Duodenal mucosa (tissue), 2 donors: ENCODE measurements around the gene CCDC152.

Experiments
- H3K27ac ChIP-seq: one replicate; pipeline ENCODE4 v1.7.0; 2013; ENCODE audit warnings: low read depth, low read length
- H3K27me3 ChIP-seq, 2 donors: one replicate each; pipeline ENCODE4 v1.7.0; 2013; ENCODE audit warnings: low read length in 2 of 2, control low read depth in 1 of 2; ENCODE audit not compliant: insufficient read depth in 2 of 2, control insufficient read depth in 1 of 2
- H3K36me3 ChIP-seq, 2 donors: one replicate each; pipeline ENCODE4 v1.7.0; 2013; ENCODE audit warnings: low read length in 2 of 2, control low read depth in 1 of 2; ENCODE audit not compliant: insufficient read depth in 2 of 2, control insufficient read depth in 1 of 2
- H3K4me1 ChIP-seq, 2 donors: one replicate each; pipeline ENCODE4 v1.7.0; 2013; ENCODE audit warnings: low read length in 2 of 2, control low read depth in 1 of 2; ENCODE audit not compliant: insufficient read depth in 2 of 2, control insufficient read depth in 1 of 2
- H3K4me3 ChIP-seq, 2 donors: one replicate each; pipeline ENCODE4 v1.7.0; 2013; ENCODE audit warnings: low read length in 2 of 2, low read depth in 1 of 2
- H3K9ac ChIP-seq, 2 donors: one replicate each; pipeline ENCODE4 v1.7.0; 2013; ENCODE audit warnings: low read length in 2 of 2, low read depth in 1 of 2
- H3K9me3 ChIP-seq, 2 donors: one replicate each; pipeline ENCODE4 v1.7.0; 2013; ENCODE audit warnings: low read length in 2 of 2, control low read depth in 1 of 2; ENCODE audit not compliant: control insufficient read depth in 1 of 2

The CCDC152 gene

GRCh38 chr5:42772265-42772993, 15.8 kb downstream of the CCDC152 start:
- Histone ChIP-seq H3K4me3 (no peak overlapping the region), H3K9me3 (no peaks in the 10 kb centered on the region), H3K27me3 (peaks cover 0 to 4% of the 10 kb centered on the region in 2 donors), H3K36me3 (no peaks in the 10 kb centered on the region), H3K27ac (no peak overlapping the region), H3K4me1 (no peaks in the 10 kb centered on the region), H3K9ac (no peak overlapping the region)

- no peaks in the 10 kb centered on the region for H3K36me3 ChIP-seq
- peaks cover 0 to 4% of the 10 kb centered on the region in 2 donors for H3K27me3 ChIP-seq
- H3K9me3 ChIP-seq = no peaks in the 10 kb centered on the region
- H3K27ac ChIP-seq = no peak overlapping the region
- no peak overlapping the region for H3K4me3 ChIP-seq
- no peaks in the 10 kb centered on the region for H3K4me1 ChIP-seq
- H3K9ac ChIP-seq = no peak overlapping the region
Measured at GRCh38 chr5:42779083-42779482, 22.5 kb downstream of the CCDC152 start.

GRCh38 chr5:42781584-42781983, 25.0 kb downstream of the CCDC152 start:
- Histone ChIP-seq H3K27me3 (no peaks in the 10 kb centered on the region), H3K27ac (no peak overlapping the region), H3K36me3 (no peaks in the 10 kb centered on the region), H3K4me3 (no peak overlapping the region), H3K4me1 (no peaks in the 10 kb centered on the region), H3K9ac (no peak overlapping the region), H3K9me3 (peaks cover 0 to 4% of the 10 kb centered on the region in 2 donors)

GRCh38 chr5:42784132-42784531, 27.5 kb downstream of the CCDC152 start:
- H3K4me3 ChIP-seq = no peak overlapping the region
- H3K4me1 ChIP-seq = no peaks in the 10 kb centered on the region
- H3K9me3 ChIP-seq = peaks cover 7 to 9% of the 10 kb centered on the region in 2 donors
- no peaks in the 10 kb centered on the region for H3K36me3 ChIP-seq
- no peak overlapping the region for H3K9ac ChIP-seq
- H3K27ac ChIP-seq = no peak overlapping the region
- no peaks in the 10 kb centered on the region for H3K27me3 ChIP-seq

DNA sequence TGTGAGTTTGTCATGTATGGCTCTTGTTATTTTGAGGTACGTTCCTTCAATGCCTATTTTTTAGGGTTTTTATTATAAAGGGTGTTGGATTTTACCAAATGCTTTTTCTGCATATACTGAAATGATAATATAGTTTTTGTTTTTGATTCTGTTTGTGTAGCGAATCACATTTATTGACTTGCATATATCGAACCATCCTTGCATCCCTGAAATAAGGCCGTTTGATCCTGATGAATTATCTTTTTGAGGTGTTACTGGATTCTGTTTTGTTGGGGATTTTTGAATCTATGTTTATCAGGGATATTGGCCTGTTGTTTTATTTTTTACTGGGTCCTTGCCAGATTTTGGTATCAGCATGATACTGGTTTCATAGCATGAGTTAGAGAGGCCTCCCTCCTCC, 29.1 kb downstream of the CCDC152 start:
- Histone ChIP-seq H3K9ac (no peak overlapping the region), H3K27ac (no peak overlapping the region), H3K27me3 (no peaks in the 10 kb centered on the region), H3K9me3 (peaks cover 7 to 9% of the 10 kb centered on the region in 2 donors), H3K4me3 (no peak overlapping the region), H3K36me3 (no peaks in the 10 kb centered on the region), H3K4me1 (no peaks in the 10 kb centered on the region)

- no peak overlapping the region for H3K9ac ChIP-seq
- no peak overlapping the region for H3K4me3 ChIP-seq
- no peaks in the 10 kb centered on the region for H3K4me1 ChIP-seq
- H3K9me3 ChIP-seq = peaks cover 7 to 9% of the 10 kb centered on the region in 2 donors
- no peaks in the 10 kb centered on the region for H3K36me3 ChIP-seq
- no peak overlapping the region for H3K27ac ChIP-seq
- no peaks in the 10 kb centered on the region for H3K27me3 ChIP-seq
Measured at GRCh38 chr5:42787073-42787472, 30.5 kb downstream of the CCDC152 start.

DNA sequence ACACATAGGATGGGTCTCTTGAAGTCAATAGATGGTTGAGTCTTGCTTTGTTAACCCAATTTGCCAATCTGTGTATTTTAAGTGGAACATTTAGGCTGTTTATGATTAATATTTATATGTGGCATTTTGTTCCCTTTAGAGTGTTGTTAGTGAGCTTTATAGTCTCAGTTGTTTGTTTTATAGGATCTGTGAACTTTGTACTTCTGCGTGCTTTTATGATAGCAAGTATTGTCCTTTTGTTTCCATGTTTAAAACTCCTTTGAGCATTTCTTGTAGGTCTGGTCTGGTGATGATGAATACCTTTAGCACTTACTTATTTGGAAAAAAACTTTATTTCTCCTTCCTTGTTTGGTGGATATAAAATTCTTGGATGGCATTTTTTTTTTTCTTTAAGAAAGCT, 31.2 kb downstream of the CCDC152 start:
- H3K9ac ChIP-seq = no peak overlapping the region
- H3K9me3 ChIP-seq = peaks cover 7 to 9% of the 10 kb centered on the region in 2 donors
- no peak overlapping the region for H3K27ac ChIP-seq
- no peaks in the 10 kb centered on the region for H3K36me3 ChIP-seq
- no peaks in the 10 kb centered on the region for H3K4me1 ChIP-seq
- no peaks in the 10 kb centered on the region for H3K27me3 ChIP-seq
- no peak overlapping the region for H3K4me3 ChIP-seq

- no peaks in the 10 kb centered on the region for H3K36me3 ChIP-seq
- H3K27ac ChIP-seq = no peak overlapping the region
- no peaks in the 10 kb centered on the region for H3K4me1 ChIP-seq
- no peak overlapping the region for H3K4me3 ChIP-seq
- H3K27me3 ChIP-seq = no peaks in the 10 kb centered on the region
- peaks cover 7 to 9% of the 10 kb centered on the region in 2 donors for H3K9me3 ChIP-seq
- no peak overlapping the region for H3K9ac ChIP-seq
Measured at GRCh38 chr5:42791151-42791550, 34.5 kb downstream of the CCDC152 start.

GRCh38 chr5:42798284-42799240, 41.9 kb downstream of the CCDC152 start:
- H3K4me1 ChIP-seq = no peaks in the 10 kb centered on the region
- no peak overlapping the region for H3K27ac ChIP-seq
- peaks cover 0 to 2% of the 10 kb centered on the region in 2 donors for H3K9me3 ChIP-seq
- H3K27me3 ChIP-seq = no peaks in the 10 kb centered on the region
- H3K4me3 ChIP-seq = no peak overlapping the region
- H3K36me3 ChIP-seq = peaks cover 7 to 17% of the 10 kb centered on the region in 2 donors
- H3K9ac ChIP-seq = no peak overlapping the region

GRCh38 chr5:42799241-42799608, 42.6 kb downstream of the CCDC152 start:
- H3K4me1 ChIP-seq = no peaks in the 10 kb centered on the region
- no peaks in the 10 kb centered on the region for H3K27me3 ChIP-seq
- H3K27ac ChIP-seq = no peak overlapping the region
- H3K4me3 ChIP-seq = no peak overlapping the region
- H3K9me3 ChIP-seq = peaks cover 0 to 2% of the 10 kb centered on the region in 2 donors
- no peak overlapping the region for H3K9ac ChIP-seq
- H3K36me3 ChIP-seq = peaks cover 9 to 17% of the 10 kb centered on the region in 2 donors
